Natural killer cell treated with Interleukin-12 subunit alpha and Interleukin-12 subunit beta and Interleukin-15 and Interleukin-18, amount 100 ng/mL, for 72 hours (primary cell): ENCODE data around the gene UCK2. TPM values are rescaled to one million over a fixed set of nuclear protein-coding genes. Genes with fewer than 3 reads are reported as not detected.
A peak's percentile ranks its signal among the peaks of the same experiment; 100 is the strongest.

ENCODE experiments used
- ATAC-seq, 2 donors: fragments of 150-1000 bp; cut with Tn5 transposase in 1 of 2; sonication (Bioruptor Pico), chemical (Tn5 transposase) in 1 of 2; 2 replicates each; pipeline ENCODE4 v1.10.0; 2021
- DNase-seq: peaks from one replicate; pipeline ENCODE4 v3.0.0; 2022; ENCODE audit warnings: low spot score
- H3K27ac Mint-ChIP-seq, 2 donors: 1 replicate in 1 of 2; 2 replicates in 1 of 2; pipeline ENCODE4 v1.8.0; 2022; ENCODE audit warnings: mixed read lengths in 2 of 2, mild to moderate bottlenecking in 1 of 2, moderate library complexity in 1 of 2
- H3K27me3 Mint-ChIP-seq, 2 donors: 1 replicate in 1 of 2; 2 replicates in 1 of 2; pipeline ENCODE4 v1.8.0; 2022; ENCODE audit warnings: mixed read lengths in 2 of 2
- H3K36me3 Mint-ChIP-seq: one replicate; pipeline ENCODE4 v1.8.0; 2022; ENCODE audit warnings: mixed read lengths
- H3K4me1 Mint-ChIP-seq, 2 donors: 1 replicate in 1 of 2; 2 replicates in 1 of 2; pipeline ENCODE4 v1.8.0; 2022; ENCODE audit warnings: low read depth in 2 of 2, mixed read lengths in 2 of 2, mild to moderate bottlenecking in 1 of 2
- H3K4me3 Mint-ChIP-seq: one replicate; pipeline ENCODE4 v1.8.0; 2022; ENCODE audit warnings: mixed read lengths
- H3K9me3 Mint-ChIP-seq: 2 replicates; pipeline ENCODE4 v1.8.0; 2022; ENCODE audit warnings: mixed read lengths
- total RNA-seq, 2 donors: library from RNA; stranded (reverse); gene quantifications; one replicate each; pipeline ENCODE4 v1.2.3, GENCODE V29; 2022

UCK2 gene
- total RNA-seq, 2 donors from 2014 or later = 43.4 to 83.3 TPM

GRCh38 chr1:165854101-165854845 is 26.9 kb downstream of the UCK2 start:
- DNase-seq = no peak
- peak overlapping the region; percentile 50 to 75 for H3K27ac Mint-ChIP-seq
- peak overlapping the region; percentile 53 for H3K4me3 Mint-ChIP-seq
- H3K4me1 Mint-ChIP-seq = peaks cover 71 to 74% of the 10 kb centered on the region in 2 donors
- peak; percentile 77 to 83 for ATAC-seq
- no peaks in the 10 kb centered on the region for H3K9me3 Mint-ChIP-seq
- H3K27me3 Mint-ChIP-seq = no peaks in the 10 kb centered on the region
- no peaks in the 10 kb centered on the region for H3K36me3 Mint-ChIP-seq

GRCh38 chr1:165855010-165855838 is 27.8 kb downstream of the UCK2 start:
- Mint-ChIP-seq H3K4me3 (peak overlapping the region; percentile 8), H3K4me1 (peaks cover 74 to 75% of the 10 kb centered on the region in 2 donors), H3K9me3 (no peaks in the 10 kb centered on the region)

GRCh38 chr1:165856021-165856420 is 28.6 kb downstream of the UCK2 start:
- peaks cover 71 to 75% of the 10 kb centered on the region in 2 donors for H3K4me1 Mint-ChIP-seq

More at GRCh38 chr1:165855010-165855838, 27.8 kb downstream of the UCK2 start:
- Mint-ChIP-seq H3K27ac (peak overlapping the region in 1 of 2 donors; percentile 54), H3K27me3 (no peaks in the 10 kb centered on the region), H3K36me3 (no peaks in the 10 kb centered on the region)
- no peak for ATAC-seq
- no peak for DNase-seq

GRCh38 chr1:165856606-165857005 is 29.2 kb downstream of the UCK2 start:
- DNase-seq = no peak
- Mint-ChIP-seq H3K36me3 (no peaks in the 10 kb centered on the region), H3K27ac (peak overlapping the region in 1 of 2 donors; percentile 57), H3K4me3 (peak overlapping the region; percentile 2), H3K9me3 (no peaks in the 10 kb centered on the region), H3K27me3 (no peaks in the 10 kb centered on the region), H3K4me1 (peaks cover 66 to 70% of the 10 kb centered on the region in 2 donors)
- ATAC-seq = no peak

More at GRCh38 chr1:165856021-165856420, 28.6 kb downstream of the UCK2 start:
- Mint-ChIP-seq H3K27me3 (no peaks in the 10 kb centered on the region), H3K36me3 (no peaks in the 10 kb centered on the region), H3K27ac (peak overlapping the region in 1 of 2 donors; percentile 57), H3K4me3 (no peak overlapping the region), H3K9me3 (no peaks in the 10 kb centered on the region)
- ATAC-seq (no peak), DNase-seq (no peak)

- DNase-seq (no peak), ATAC-seq (peak; percentile 86)
- Mint-ChIP-seq H3K36me3 (no peaks in the 10 kb centered on the region), H3K9me3 (no peaks in the 10 kb centered on the region), H3K27me3 (no peaks in the 10 kb centered on the region), H3K4me3 (peak overlapping the region; percentile 2), H3K4me1 (peaks cover 60 to 68% of the 10 kb centered on the region in 2 donors), H3K27ac (peak overlapping the region in 1 of 2 donors; percentile 57)
Measured at GRCh38 chr1:165857046-165857801, 29.8 kb downstream of the UCK2 start.

- H3K36me3 Mint-ChIP-seq = no peaks in the 10 kb centered on the region
- no peak overlapping the region for H3K27ac Mint-ChIP-seq
- ATAC-seq = no peak
Measured at GRCh38 chr1:165858364-165858823, 31.0 kb downstream of the UCK2 start.

GRCh38 chr1:165858967-165859845 is 31.8 kb downstream of the UCK2 start:
- no peak for ATAC-seq

More at GRCh38 chr1:165858364-165858823, 31.0 kb downstream of the UCK2 start:
- Mint-ChIP-seq H3K4me1 (peaks cover 50 to 65% of the 10 kb centered on the region in 2 donors), H3K4me3 (no peak overlapping the region), H3K9me3 (no peaks in the 10 kb centered on the region), H3K27me3 (no peaks in the 10 kb centered on the region)
- DNase-seq = no peak

GRCh38 chr1:165860065-165860464 is 32.7 kb downstream of the UCK2 start:
- no peak for ATAC-seq
- Mint-ChIP-seq H3K4me1 (peaks cover 33 to 50% of the 10 kb centered on the region in 2 donors), H3K4me3 (no peak overlapping the region), H3K9me3 (no peaks in the 10 kb centered on the region), H3K27ac (no peak overlapping the region), H3K27me3 (no peaks in the 10 kb centered on the region), H3K36me3 (no peaks in the 10 kb centered on the region)
- no peak for DNase-seq

More at GRCh38 chr1:165858967-165859845, 31.8 kb downstream of the UCK2 start:
- H3K27me3 Mint-ChIP-seq = no peaks in the 10 kb centered on the region
- H3K4me1 Mint-ChIP-seq = peaks cover 42 to 57% of the 10 kb centered on the region in 2 donors
- no peak for DNase-seq
- no peak overlapping the region for H3K4me3 Mint-ChIP-seq
- H3K27ac Mint-ChIP-seq = no peak overlapping the region
- no peaks in the 10 kb centered on the region for H3K36me3 Mint-ChIP-seq
- H3K9me3 Mint-ChIP-seq = no peaks in the 10 kb centered on the region

GRCh38 chr1:165861911-165862310 is 34.5 kb downstream of the UCK2 start:
- peaks cover 28 to 44% of the 10 kb centered on the region in 2 donors for H3K4me1 Mint-ChIP-seq
- no peak for DNase-seq
- H3K27ac Mint-ChIP-seq = no peak overlapping the region
- H3K36me3 Mint-ChIP-seq = no peaks in the 10 kb centered on the region
- H3K27me3 Mint-ChIP-seq = no peaks in the 10 kb centered on the region
- H3K4me3 Mint-ChIP-seq = no peak overlapping the region
- H3K9me3 Mint-ChIP-seq = no peaks in the 10 kb centered on the region
- no peak for ATAC-seq

GRCh38 chr1:165862448-165862847 is 35.0 kb downstream of the UCK2 start:
- Mint-ChIP-seq H3K27ac (no peak overlapping the region), H3K36me3 (no peaks in the 10 kb centered on the region), H3K4me1 (peaks cover 23 to 39% of the 10 kb centered on the region in 2 donors), H3K4me3 (no peak overlapping the region), H3K27me3 (no peaks in the 10 kb centered on the region), H3K9me3 (no peaks in the 10 kb centered on the region)
- ATAC-seq (no peak), DNase-seq (no peak)

- Mint-ChIP-seq H3K4me1 (peaks cover 16 to 31% of the 10 kb centered on the region in 2 donors), H3K27ac (no peak overlapping the region), H3K4me3 (no peak overlapping the region), H3K27me3 (no peaks in the 10 kb centered on the region), H3K36me3 (no peaks in the 10 kb centered on the region), H3K9me3 (no peaks in the 10 kb centered on the region)
- no peak for DNase-seq
- ATAC-seq = no peak
Measured at GRCh38 chr1:165863346-165863745, 35.9 kb downstream of the UCK2 start.

- Mint-ChIP-seq H3K27ac (peak overlapping the region in 1 of 2 donors; percentile 40), H3K36me3 (no peaks in the 10 kb centered on the region), H3K4me3 (no peak overlapping the region), H3K4me1 (peaks cover 22 to 27% of the 10 kb centered on the region in 2 donors), H3K27me3 (no peaks in the 10 kb centered on the region), H3K9me3 (no peaks in the 10 kb centered on the region)
- ATAC-seq = no peak
- no peak for DNase-seq
Measured at GRCh38 chr1:165865633-165866340, 38.4 kb downstream of the UCK2 start.
